Measurements from ENCODE around the gene MORC3. TPM values are rescaled to one million over a fixed set of nuclear protein-coding genes. Genes with fewer than 3 reads are reported as not detected.
"Not testable (repeated sequence)": the region's sequence is repeated elsewhere in the genome, so short reads cannot be mapped to it uniquely, and the experiment has no call there.

MORC3 gene
- total RNA-seq, 4 donors from 2014 or later: 40.3 to 49.9 (median 42.8) TPM

DNA sequence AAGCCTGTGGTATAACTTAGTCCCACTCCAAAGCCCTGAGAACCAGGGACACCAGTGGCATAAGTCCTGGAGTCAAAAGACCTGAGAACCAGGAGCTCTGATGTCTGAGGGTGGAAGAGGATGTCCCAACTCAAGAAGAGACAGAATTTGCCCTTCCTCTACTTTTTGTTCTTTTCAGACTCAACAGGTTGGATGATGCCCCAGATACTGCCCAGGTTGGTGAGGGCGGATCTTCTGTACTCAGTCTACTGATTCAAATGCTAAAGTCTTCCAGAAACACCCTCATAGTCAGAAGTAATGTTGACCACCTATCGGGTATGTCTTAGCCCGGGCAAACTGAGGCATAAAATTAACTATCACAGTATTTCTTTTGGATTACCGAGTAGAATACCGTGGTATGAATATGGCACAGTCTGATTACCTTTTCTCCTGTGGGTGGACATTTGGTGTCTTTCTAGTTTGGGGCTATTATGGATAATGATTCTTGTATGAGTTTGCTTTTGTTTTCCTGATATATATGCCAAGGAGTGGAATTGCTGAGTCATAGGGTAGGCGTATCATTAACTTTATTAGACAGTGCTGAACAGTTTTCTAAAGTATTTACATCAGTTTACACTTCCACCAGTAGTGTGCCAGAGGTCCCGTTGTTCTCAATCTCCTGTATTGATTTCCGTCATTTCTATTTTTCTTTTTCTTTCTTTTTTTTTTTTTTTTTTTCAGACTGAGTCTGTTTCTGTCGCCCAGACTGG is 62.0 kb downstream of the MORC3 start:
- 87 to 92% methylated on average over 9 of the region's 9 CpGs for WGBS, 2 donors
- peaks cover 0 to 14% of the 10 kb centered on the region in 2 donors for H3K4me1 ChIP-seq

GRCh38 chr21:36382722-36383121 is 62.7 kb downstream of the MORC3 start:
- DNase-seq; intact Hi-C loops (cut with DNase I); H3K27me3 ChIP-seq; H3K36me3 ChIP-seq; H3K27ac ChIP-seq; H3K9me3 ChIP-seq; H3K4me3 ChIP-seq (replicated peaks in 1 of 3): not testable (repeated sequence)
- peaks cover 0 to 14% of the 10 kb centered on the region in 2 donors for H3K4me1 ChIP-seq
- 95% methylated on average over 10 of the region's 10 CpGs for WGBS, 2 donors

More for the DNA sequence above, 62.0 kb downstream of the MORC3 start:
- H3K36me3 ChIP-seq: peaks cover 8 to 11% of the 10 kb centered on the region in 2 donors
- TF ChIP-seq POLR2A (IDR thresholded peaks at IDR 0.05): no peak
- no peak for DNase-seq
- H3K27ac ChIP-seq: no peak overlapping the region
- no peak overlapping the region for H3K4me3 ChIP-seq (replicated peaks in 1 of 3)
- intact Hi-C loops (cut with DNase I): no loop called here
- H3K9me3 ChIP-seq: no peaks in the 10 kb centered on the region
- H3K27me3 ChIP-seq: no peaks in the 10 kb centered on the region

GRCh38 chr21:36384885-36385232 is 64.9 kb downstream of the MORC3 start:
- 38 to 40% methylated on average over 8 of the region's 8 CpGs for WGBS, 2 donors
- no peak overlapping the region for H3K27ac ChIP-seq
- intact Hi-C loops (cut with DNase I): no loop called here

DNA sequence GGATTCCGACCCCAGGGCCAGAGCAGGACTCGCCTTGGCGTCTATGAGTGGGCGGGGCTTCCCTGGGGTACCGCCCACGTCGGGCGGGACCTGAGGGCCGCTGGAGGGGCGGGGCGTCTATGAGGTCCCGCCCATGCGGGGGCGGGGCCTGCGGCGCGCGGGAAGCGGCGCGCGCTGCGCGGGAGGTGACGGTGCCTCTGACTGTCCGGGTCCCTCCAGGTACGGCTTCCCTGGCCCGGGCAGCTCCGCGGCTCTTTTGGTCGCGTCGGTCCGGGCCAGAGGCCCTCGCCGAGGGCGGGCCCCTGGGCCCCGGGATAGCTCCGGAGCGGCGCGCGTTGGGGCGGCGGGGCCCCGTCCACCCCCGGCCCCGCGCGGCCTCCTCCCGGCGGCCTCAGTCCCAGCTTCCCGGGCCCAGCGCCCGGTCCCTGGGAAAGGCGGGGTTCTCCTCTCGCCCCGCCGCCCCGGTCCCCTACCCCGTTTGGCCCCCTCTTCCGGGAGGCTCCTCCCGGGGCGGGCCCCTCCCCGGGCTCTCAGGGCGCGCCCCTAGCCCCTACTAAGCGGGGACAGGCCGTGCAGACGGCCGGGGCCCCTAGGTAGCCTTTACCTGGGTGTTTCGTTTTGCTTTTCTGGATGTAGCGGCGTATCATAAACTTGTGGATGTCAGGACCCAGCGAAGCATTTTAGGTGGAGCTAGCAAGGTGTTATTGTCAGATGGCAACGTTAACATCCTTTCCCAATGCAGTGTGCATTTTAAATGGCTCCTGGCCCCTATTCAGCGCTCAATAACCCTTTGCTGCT is 65.4 kb downstream of the MORC3 start, which contains the start of gene CHAF1B:
Gene CHAF1B (plus strand): TSS at position 160 of the 798 bp plus-strand sequence. CDS start 745 bp downstream, outside the sequence.
- TF ChIP-seq CTCF (IDR thresholded peaks at IDR 0.05) (no peak), POLR2A (IDR thresholded peaks at IDR 0.05) (peak in 1 of 2 donors; percentile 36)
- Histone ChIP-seq H3K9me3 (no peaks in the 10 kb centered on the region), H3K36me3 (no peaks in the 10 kb centered on the region), H3K4me1 (peaks cover 0 to 8% of the 10 kb centered on the region in 2 donors), H3K27me3 (no peaks in the 10 kb centered on the region), H3K27ac (peak within 1 kb of the TSS in 1 of 3 donors; percentile 52), H3K4me3 (replicated peaks in 1 of 3) (peak within 1 kb of the TSS; percentile 69 to 75 (median 72))
- WGBS, 2 donors: 4 to 11% methylated on average over 13 to 43 of the region's 77 CpGs
- DNase-seq: peak; percentile 61 to 72
- intact Hi-C loops (cut with DNase I): no loop called here

More at GRCh38 chr21:36384885-36385232, 64.9 kb downstream of the MORC3 start:
- TF ChIP-seq CTCF (IDR thresholded peaks at IDR 0.05): no peak
- no peak for TF ChIP-seq POLR2A (IDR thresholded peaks at IDR 0.05)
- Histone ChIP-seq H3K9me3 (no peaks in the 10 kb centered on the region), H3K4me3 (replicated peaks in 1 of 3) (peak overlapping the region in 1 of 3 donors; percentile 75), H3K27me3 (no peaks in the 10 kb centered on the region), H3K36me3 (no peaks in the 10 kb centered on the region), H3K4me1 (peaks cover 0 to 13% of the 10 kb centered on the region in 2 donors)
- DNase-seq: no peak

DNA sequence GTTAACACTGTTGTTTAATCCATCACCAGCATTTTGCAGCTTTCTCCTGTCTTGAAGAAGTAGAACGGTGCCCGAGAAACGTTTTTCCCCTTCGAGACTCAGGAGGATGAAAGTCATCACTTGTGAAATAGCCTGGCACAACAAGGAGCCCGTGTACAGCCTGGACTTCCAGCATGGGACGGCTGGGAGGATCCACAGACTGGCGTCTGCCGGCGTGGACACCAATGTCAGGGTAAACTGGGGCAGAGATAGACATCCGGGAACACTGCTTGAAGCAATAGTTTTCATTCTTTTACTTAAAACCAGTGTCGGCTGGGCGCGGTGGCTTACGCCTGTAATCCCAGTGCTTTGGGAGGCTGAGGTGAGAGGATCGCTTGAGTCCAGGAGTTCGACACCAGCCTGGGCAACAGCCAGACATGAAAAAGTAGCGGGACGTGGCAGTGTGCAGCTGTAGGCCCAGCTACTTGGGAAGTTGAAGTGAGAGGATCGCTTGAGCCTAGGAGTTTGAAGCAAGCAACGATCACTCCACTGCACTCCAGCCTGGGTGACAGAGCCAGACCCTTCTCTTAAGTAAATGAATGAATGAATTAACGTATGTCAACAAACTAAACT is 66.1 kb downstream of the MORC3 start:
- peak overlapping the region in 1 of 3 donors; percentile 75 for H3K4me3 ChIP-seq (replicated peaks in 1 of 3)
- peaks cover 0 to 5% of the 10 kb centered on the region in 2 donors for H3K4me1 ChIP-seq
- no peak overlapping the region for H3K27ac ChIP-seq
- DNase-seq: no peak
- no peaks in the 10 kb centered on the region for H3K27me3 ChIP-seq
- H3K9me3 ChIP-seq: no peaks in the 10 kb centered on the region
- no peaks in the 10 kb centered on the region for H3K36me3 ChIP-seq
- intact Hi-C loops (cut with DNase I): no loop called here
- TF ChIP-seq CTCF (IDR thresholded peaks at IDR 0.05): no peak
- no peak for TF ChIP-seq POLR2A (IDR thresholded peaks at IDR 0.05)
- 76% methylated on average over 21 of the region's 21 CpGs for WGBS, 2 donors
